Activated CD4-positive, CD25-positive, alpha-beta regulatory T cell treated with anti-CD3 and anti-CD28 coated beads, Interleukin-2, amount 50 U/mL, for 16 hours (primary cell): ENCODE results near the gene STX18.
"Not testable (repeated sequence)": the region's sequence is repeated elsewhere in the genome, so short reads cannot be mapped to it uniquely, and the experiment has no call there.

Experiments
- DNase-seq: peaks from one replicate; pipeline ENCODE4 v3.0.0-alpha.2; 2020; ENCODE audit warnings: low read depth, low spot score

The STX18 gene

DNA sequence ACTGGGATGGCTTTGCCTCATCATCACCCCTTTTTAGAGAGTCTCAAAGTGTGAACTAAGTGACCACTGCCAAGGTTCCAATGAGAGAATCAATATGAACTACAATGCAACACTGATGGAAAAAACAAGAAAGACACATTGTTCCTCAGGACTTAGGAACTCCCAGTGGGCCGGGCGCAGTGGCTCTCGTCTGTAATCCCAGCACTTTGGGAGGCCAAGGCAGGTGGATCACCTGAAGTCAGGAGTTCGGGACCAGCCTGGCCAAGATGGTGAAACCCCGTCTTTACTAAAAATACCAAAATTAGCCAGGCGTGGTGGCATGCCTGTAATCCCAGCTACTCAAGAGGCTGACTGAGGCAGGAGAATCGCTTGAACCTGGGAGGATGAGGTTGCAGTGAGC is 119.7 kb downstream of the STX18 start:
- DNase-seq: not testable (repeated sequence)

GRCh38 chr4:4421356-4421755 is 120.5 kb downstream of the STX18 start:
- DNase-seq: no peak

GRCh38 chr4:4420421-4420820 is 121.4 kb downstream of the STX18 start:
- no peak for DNase-seq

GRCh38 chr4:4419896-4420295 is 122.0 kb downstream of the STX18 start:
- no peak for DNase-seq

- DNase-seq: no peak
These were observed 123.0 kb downstream of the STX18 start for GRCh38 chr4:4418676-4419390.

GRCh38 chr4:4417886-4418285 is 124.0 kb downstream of the STX18 start:
- DNase-seq: no peak

DNA sequence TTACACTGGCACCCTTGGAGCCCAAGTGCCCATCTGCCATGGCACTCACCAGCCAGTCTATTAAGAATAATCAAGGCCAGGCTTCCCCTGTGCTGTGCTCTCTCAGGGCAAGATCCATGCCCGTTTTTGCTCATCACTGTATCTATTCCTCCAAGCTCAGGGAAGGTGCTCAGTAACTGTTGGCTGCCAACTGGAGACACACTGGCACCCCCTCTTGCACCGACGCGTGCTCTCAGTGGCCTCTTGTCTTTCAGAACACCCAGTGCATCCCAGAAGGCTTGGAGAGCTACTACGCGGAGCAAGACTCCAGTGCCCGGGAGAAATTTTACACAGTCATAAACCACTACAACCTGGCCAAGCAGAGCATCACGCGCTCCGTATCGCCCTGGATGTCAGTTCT is 124.9 kb downstream of the STX18 start:
- no peak for DNase-seq

DNA sequence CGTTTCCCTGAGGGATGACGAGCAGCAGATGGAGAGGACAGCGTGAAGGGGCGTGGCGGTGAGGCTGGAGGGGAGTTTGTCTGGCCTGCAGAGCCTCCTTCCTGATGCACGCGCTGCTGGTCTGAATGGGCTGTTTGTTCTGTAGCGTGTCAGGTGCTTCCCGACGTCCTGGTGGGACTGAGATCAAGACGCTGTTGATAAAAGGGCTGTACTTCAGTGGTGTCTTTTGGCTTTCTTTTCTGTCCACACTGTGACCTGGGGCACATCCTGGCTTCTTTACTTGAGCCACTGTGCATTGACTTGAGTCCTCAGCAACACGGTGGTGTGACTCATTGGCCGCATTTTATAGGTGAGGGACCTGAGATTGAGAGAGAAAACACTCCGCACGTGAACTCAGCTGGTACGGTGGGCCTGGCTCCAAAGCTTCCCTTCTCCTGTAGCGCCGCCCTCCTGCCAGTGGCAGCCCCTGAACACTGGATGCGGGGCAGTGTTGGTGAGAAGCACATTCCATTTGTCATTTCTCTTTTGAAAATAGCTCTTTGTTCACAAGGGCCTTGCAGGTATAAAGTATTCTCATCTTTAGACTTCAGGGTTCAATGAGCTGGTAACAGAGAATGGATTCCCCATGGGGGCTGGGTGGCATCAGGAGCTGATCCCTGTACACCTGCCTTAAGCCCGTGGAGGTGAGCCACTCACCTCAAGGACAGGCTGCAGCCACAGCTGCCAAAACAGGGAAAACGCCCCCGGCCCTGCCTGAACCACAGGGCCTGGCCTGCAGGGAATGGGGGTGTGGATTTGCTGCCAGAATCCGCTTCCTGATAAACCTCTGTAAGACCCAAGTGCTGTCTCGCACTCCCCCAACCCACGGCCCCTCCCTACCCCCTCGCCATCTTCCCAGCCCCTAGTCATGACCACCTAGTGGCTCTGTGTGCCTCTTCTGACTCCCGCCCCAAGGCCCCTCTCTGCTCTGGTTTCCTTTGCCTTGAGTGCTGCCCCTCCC is 125.7 kb downstream of the STX18 start:
- no peak for DNase-seq

- no peak for DNase-seq
These were observed 126.6 kb downstream of the STX18 start for GRCh38 chr4:4415107-4415805.

DNA sequence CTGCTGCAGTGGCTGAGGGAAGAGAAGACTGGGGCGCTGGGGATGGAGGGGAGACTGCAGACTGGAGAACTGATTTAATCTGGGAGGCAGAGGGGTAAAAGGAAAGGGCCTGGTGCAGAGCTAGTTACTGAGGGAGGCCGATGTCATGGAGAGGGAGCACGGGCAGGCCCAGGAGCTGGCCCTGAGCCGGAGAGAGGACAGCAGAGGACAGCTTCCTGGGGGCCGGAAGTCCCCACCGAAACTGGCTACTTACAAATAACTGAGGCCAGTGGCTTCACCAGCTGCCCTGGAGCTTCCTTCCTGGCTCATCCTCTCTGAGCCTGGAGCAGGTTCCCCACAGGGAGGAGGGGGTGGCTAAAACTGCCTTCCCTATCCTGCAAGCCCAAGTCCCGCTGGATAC is 128.0 kb downstream of the STX18 start:
- no peak for DNase-seq

- DNase-seq: no peak
These were observed 128.5 kb downstream of the STX18 start for GRCh38 chr4:4413373-4413725.

- DNase-seq: no peak
These were observed 129.0 kb downstream of the STX18 start for GRCh38 chr4:4412641-4413372.

GRCh38 chr4:4411906-4412305 is 129.9 kb downstream of the STX18 start:
- no peak for DNase-seq

DNA sequence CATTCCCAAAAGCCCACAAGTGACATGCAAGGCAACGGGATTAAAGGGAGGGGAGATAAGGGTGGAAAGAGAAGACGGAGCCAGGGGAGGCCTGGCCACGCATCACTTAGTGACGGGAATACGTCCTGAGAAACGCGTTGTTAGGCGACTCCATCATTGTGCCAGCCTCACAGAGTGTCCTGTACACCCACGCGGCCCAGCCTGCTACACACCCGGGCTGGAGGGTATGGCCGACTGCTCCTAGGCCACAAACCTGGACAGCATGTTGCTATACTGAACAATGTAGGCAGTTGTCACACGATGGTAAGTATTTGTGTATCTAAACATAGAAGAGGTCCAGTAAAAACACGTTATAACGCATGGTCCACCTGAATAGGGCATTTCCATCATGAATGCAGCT is 131.6 kb downstream of the STX18 start:
- no peak for DNase-seq

GRCh38 chr4:4409416-4410115 is 132.3 kb downstream of the STX18 start:
- DNase-seq: no peak

DNA sequence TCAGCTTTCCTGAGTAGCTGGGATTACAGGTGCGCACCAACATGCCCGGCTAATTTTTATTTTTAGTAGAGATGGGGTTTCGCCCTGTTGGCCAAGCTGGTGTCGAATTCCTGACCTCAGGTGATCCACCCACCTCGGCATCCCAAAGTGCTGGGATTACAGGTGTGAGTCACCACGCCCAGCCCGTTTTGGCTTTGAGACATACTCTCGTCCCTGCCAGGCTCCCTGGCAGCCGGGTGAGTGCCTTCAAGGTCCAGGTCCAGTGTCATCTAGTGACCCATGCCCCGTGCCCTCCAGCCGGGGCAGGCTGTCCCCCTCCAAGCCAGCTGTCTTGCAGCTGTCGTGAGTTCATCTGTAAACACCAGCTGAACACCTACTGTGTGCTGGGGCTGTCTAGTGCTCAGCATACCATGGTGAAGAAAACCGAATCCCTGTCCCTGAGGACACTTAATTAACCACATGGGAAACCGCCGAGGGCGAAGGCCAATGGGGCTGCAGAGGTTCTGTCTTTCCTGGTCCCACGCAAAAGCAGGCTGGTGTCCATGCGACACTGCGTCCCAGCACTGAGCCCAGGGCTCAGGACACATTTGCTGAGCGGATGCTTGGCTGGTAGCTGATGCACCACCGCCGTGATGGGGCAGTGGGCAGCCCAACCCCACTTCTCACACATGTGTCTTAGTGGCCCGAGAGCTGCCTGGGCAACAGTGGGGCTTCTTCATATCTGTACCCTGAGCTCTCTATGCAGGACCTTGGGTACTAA is 133.1 kb downstream of the STX18 start:
- DNase-seq: no peak

DNA sequence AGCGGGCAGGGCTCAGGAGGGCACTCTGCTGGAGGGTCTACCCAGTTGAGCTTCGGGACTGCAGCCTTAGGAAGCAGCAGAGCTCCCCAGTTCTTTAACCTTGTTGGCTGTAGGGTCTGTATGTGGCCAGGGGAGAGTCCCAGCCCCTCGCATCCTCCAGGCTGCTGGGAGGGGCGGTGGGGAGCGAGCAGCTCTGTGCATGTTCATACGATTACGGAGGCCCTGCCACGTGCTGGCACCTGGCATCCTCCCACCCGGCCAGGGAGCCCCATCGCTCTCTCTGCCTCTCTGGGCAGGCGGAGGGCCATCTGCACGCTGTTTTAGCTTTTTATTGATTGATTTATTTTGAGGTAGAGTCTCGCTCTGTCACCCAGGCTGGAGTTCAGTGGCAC is 133.7 kb downstream of the STX18 start:
- no peak for DNase-seq

DNA sequence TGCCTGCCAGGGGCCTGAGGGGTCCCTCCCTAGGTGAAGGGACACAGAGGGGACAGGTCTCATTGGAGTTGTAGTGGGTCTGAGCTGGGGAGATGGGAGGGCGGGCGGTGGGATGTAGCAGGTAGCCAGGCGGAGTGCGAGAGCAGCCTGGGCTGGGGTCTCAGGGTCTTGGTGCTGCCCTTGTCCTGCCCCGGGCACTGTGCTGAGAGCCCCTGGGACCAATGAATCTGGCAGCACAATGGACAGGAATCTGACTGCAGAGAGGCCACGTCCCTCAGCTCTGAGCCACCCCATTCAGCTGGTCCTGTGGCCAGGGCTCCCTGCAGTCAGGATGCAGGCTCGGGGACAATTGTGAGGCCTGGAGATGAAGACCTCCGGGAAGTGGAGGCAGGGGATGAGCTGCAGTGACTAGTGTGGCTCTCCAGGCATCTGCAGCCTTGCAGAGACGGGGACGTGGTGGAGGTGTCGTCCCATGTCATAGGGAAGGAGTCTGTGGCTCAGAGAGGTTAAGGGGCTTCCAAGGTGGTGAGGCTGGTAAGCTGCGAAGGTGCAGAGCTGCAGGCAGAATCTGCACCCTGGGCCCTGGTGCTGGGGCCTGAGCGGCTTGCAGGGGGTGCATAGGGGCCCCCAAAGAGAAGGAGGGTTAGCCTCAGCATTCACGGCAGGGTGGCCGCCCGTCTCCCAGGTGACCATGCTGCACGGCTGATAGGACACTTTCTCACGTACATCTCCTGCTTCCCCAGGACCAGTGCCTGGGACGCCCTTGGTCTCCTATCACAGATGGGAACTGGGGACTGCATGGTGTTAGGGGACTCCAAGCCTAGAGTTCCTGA is 134.3 kb downstream of the STX18 start:
- DNase-seq: no peak
